Stimulated activated CD8-positive, alpha-beta memory T cell treated with anti-CD3 and anti-CD28 coated beads, Interleukin-7, amount 100 ng/mL, for 24 hours (primary cell): Measurements from ENCODE around the gene TNFAIP8.

ENCODE experiments used
- DNase-seq: peaks from one replicate; pipeline ENCODE4 v3.0.0-alpha.2; 2020; ENCODE audit warnings: low read depth

Gene TNFAIP8

GRCh38 chr5:119329666-119330065 lies 26.2 kb upstream of the TNFAIP8 start:
- no peak for DNase-seq

- no peak for DNase-seq
These were observed 25.2 kb upstream of the TNFAIP8 start for GRCh38 chr5:119330367-119331183.

- DNase-seq: no peak
These were observed 24.2 kb upstream of the TNFAIP8 start for GRCh38 chr5:119331566-119332095.

GRCh38 chr5:119332208-119332607 lies 23.6 kb upstream of the TNFAIP8 start:
- no peak for DNase-seq

- no peak for DNase-seq
These were observed 22.8 kb upstream of the TNFAIP8 start for GRCh38 chr5:119332978-119333401.

GRCh38 chr5:119333421-119333851 lies 22.4 kb upstream of the TNFAIP8 start:
- no peak for DNase-seq

- no peak for DNase-seq
These were observed 20.6 kb upstream of the TNFAIP8 start for GRCh38 chr5:119335261-119335677.

- DNase-seq: no peak
These were observed 19.6 kb upstream of the TNFAIP8 start for GRCh38 chr5:119336262-119336661.

GRCh38 chr5:119336845-119337580 lies 18.8 kb upstream of the TNFAIP8 start:
- no peak for DNase-seq

- DNase-seq: no peak
These were observed 17.4 kb upstream of the TNFAIP8 start for GRCh38 chr5:119338326-119338946.

- no peak for DNase-seq
These were observed 16.5 kb upstream of the TNFAIP8 start for GRCh38 chr5:119339344-119339743.

GRCh38 chr5:119339965-119340364 lies 15.9 kb upstream of the TNFAIP8 start:
- DNase-seq: no peak

GRCh38 chr5:119340597-119341218 lies 15.1 kb upstream of the TNFAIP8 start:
- DNase-seq: no peak

GRCh38 chr5:119341452-119342349 lies 14.1 kb upstream of the TNFAIP8 start:
- no peak for DNase-seq

- no peak for DNase-seq
These were observed 13.4 kb upstream of the TNFAIP8 start for GRCh38 chr5:119342406-119342805.

GRCh38 chr5:119343052-119343451 lies 12.8 kb upstream of the TNFAIP8 start:
- no peak for DNase-seq

- DNase-seq: no peak
These were observed 12.1 kb upstream of the TNFAIP8 start for GRCh38 chr5:119343766-119344165.

- DNase-seq: no peak
These were observed 11.6 kb upstream of the TNFAIP8 start for GRCh38 chr5:119344231-119344630.

- no peak for DNase-seq
These were observed 10.0 kb upstream of the TNFAIP8 start for GRCh38 chr5:119345861-119346260.

GRCh38 chr5:119346394-119346793 lies 9.4 kb upstream of the TNFAIP8 start:
- DNase-seq: no peak

GRCh38 chr5:119347574-119347973 lies 8.2 kb upstream of the TNFAIP8 start:
- DNase-seq: no peak
